ENCODE measurements around the gene TRIM65. TPM values are rescaled to one million over a fixed set of nuclear protein-coding genes. Genes with fewer than 3 reads are reported as not detected.

The TRIM65 gene
- total and polyA plus RNA-seq, 2 of the 13 experiments (the other 11 are each of a cell fraction or from before 2014, with no cell fraction given), result 10.3 to 22.4 TPM

GRCh38 chr17:75891605-75892555 lies 4.9 kb downstream of the TRIM65 start (continued):
- TF ChIP-seq ZBTB8A (CRISPR knock-in tag; IDR thresholded peaks at IDR 0.05; ENCODE audit: borderline replicate concordance, low read depth) (no peak), ZSCAN29 (CRISPR knock-in tag; conservative IDR thresholded peaks at IDR 0.05) (no peak; the same call in 1 of the 2 replicates), ZBTB1 (CRISPR knock-in tag; IDR thresholded peaks at IDR 0.05; ENCODE audit: borderline replicate concordance) (no peak), HES4 (CRISPR knock-in tag; IDR thresholded peaks at IDR 0.05; ENCODE audit: borderline replicate concordance) (no peak; the same call in 1 of the 2 replicates), PAX8 (CRISPR knock-in tag; IDR thresholded peaks at IDR 0.05; ENCODE audit: borderline replicate concordance) (no peak), ZNF781 (CRISPR knock-in tag; IDR thresholded peaks at IDR 0.05; ENCODE audit: borderline replicate concordance, not compliant biosample characterization) (peak; percentile 73), SPEN (CRISPR knock-in tag; IDR thresholded peaks at IDR 0.05; ENCODE audit: low read depth) (peak; percentile 78; the same call in 1 of the 2 replicates), ISX (CRISPR knock-in tag; conservative IDR thresholded peaks at IDR 0.05) (peak; percentile 74; the same call in 1 of the 2 replicates), FUBP1 (CRISPR knock-in tag; IDR thresholded peaks at IDR 0.05; ENCODE audit: borderline replicate concordance) (0 out of 2 replicates have a peak, but pooled peaks have one; percentile 47), ZNF691 (CRISPR knock-in tag; IDR thresholded peaks at IDR 0.05; ENCODE audit: borderline replicate concordance, low read depth) (peak; percentile 55; the same call in 1 of the 2 replicates), ZMYM4 (CRISPR knock-in tag; IDR thresholded peaks at IDR 0.05) (peak; percentile 62; the same call in 1 of the 2 replicates), DPF2 (CRISPR knock-in tag; IDR thresholded peaks at IDR 0.05; ENCODE audit: borderline replicate concordance, low read depth) (peak; percentile 69; the same call in 1 of the 2 replicates), MATR3 (CRISPR knock-in tag; IDR thresholded peaks at IDR 0.05) (no peak), NR2C2 (CRISPR knock-in tag; IDR thresholded peaks at IDR 0.05; ENCODE audit: borderline replicate concordance) (peak; percentile 78), ELK4 (CRISPR knock-in tag; IDR thresholded peaks at IDR 0.05; ENCODE audit: borderline replicate concordance) (no peak), ZC3H13 (CRISPR knock-in tag; IDR thresholded peaks at IDR 0.05) (0 out of 2 replicates have a peak, but pooled peaks have one; percentile 64), ZNF773 (CRISPR knock-in tag; IDR thresholded peaks at IDR 0.05; ENCODE audit: borderline replicate concordance) (0 out of 2 replicates have a peak, but pooled peaks have one; percentile 40), ZNF20 (CRISPR knock-in tag; IDR thresholded peaks at IDR 0.05) (no peak), PRDM4 (CRISPR knock-in tag; IDR thresholded peaks at IDR 0.05; ENCODE audit: borderline replicate concordance) (no peak)
- TF ChIP-seq, protein P1, sequence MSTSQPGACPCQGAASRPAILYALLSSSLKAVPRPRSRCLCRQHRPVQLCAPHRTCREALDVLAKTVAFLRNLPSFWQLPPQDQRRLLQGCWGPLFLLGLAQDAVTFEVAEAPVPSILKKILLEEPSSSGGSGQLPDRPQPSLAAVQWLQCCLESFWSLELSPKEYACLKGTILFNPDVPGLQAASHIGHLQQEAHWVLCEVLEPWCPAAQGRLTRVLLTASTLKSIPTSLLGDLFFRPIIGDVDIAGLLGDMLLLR (CRISPR knock-in tag; IDR thresholded peaks at IDR 0.05), result no peak

All from HepG2 (cell line).